GM12892 (cell line): ENCODE results near the gene SNX7.
A peak's percentile ranks its signal among the peaks of the same experiment; 100 is the strongest.

Experiments
- DNase-seq: peaks from one replicate; pipeline ENCODE4 v3.0.0; 2011; ENCODE audit not compliant: insufficient read length
- FAIRE-seq: peaks from 2 replicates; lab custom pipeline; 2011; peaks lifted over from hg19 to GRCh38; lab: Jason Lieb, UNC
- POLR2A ChIP-seq: IDR thresholded peaks from 2 replicates; pipeline ENCODE4 v1.6.1; 2011; ENCODE audit warnings: low read depth, low read length, control low read depth
- POLR2AphosphoS5 ChIP-seq: IDR thresholded peaks from 2 replicates; pipeline ENCODE4 v1.6.1; 2011; ENCODE audit warnings: low read depth, low read length, control low read depth
- TAF1 ChIP-seq: IDR thresholded peaks from 2 replicates; pipeline ENCODE4 v1.6.1; 2011; ENCODE audit warnings: low read depth, mild to moderate bottlenecking, control low read depth, low read length, borderline replicate concordance

The SNX7 gene

DNA sequence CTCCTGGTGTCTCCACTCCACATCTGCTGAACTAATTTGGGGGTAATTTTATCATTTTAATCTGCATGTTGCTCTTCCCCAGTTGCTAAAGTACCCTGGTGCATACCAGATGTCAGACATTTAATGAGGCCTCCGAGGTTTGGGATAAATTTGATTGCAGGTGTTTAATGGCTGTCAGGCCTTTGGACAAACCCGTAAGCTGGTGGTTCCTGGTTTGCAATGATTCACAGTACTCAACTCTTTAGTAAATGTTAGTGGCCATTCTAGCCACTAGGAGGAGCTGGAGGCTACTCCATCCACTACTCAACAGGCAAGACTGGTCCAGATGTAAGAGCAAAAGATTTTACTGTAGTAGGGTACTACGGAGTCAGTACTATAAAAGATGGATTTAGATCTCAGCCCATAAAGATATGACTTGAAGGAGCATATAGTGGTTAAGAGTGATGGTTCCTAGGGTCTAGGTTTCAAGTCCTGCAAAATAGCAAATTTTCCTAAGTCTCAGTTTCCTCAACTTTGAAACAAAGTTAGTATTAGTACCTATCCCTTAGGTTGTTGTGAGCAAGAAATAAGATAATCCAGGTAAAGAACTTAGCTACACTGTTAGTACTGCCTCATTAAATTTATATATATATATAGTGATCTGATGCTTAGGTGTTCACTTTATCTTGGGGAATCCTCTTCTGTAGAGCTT, 132.8 kb downstream of the SNX7 start:
- FAIRE-seq, result peak; percentile 62
- TF ChIP-seq POLR2AphosphoS5, result no peak
- TF ChIP-seq POLR2A, result no peak
- TF ChIP-seq TAF1, result no peak
- peak; percentile 10 for DNase-seq

DNA sequence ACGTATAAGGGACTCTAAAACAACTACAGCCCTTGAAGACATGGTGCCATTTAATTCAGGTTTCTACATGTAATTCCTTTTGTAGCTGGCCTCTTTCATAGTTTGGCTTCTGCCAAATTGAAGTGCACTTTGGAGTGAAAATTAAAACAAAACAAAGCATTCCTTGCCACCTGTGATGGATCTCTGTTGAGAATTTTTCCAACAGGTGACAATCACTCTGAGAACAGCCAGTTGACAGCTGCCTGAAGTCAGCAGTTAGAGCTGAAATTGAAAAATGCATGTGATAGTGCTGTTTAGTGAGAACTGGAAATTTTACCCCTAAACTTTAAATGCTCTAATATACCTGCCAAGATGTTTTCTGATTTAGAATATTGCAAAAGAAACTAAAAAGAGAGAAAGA, 134.5 kb downstream of the SNX7 start:
- FAIRE-seq, result no peak

DNA sequence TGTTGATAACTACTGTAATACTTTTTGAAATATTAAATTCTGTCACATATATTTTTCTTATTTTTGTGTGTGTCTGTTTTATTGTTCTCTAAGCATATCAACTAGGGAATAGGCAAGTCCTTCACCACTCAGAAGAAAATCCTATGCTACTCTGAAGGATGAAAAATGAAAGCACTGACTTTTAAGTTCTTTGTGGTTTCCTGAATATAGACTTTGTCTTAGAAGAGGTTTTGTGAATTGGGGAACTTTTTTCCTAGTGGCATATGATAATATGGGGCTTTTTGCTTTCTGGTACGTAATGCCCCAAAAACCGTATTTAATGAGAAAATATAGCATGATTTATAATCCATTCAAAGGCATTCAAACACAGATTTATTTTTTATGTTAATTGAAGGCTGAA, 136.0 kb downstream of the SNX7 start:
- no peak for FAIRE-seq
- TF ChIP-seq POLR2A (no peak), POLR2AphosphoS5 (no peak), TAF1 (no peak)
- DNase-seq, result no peak

More for the DNA sequence above, 134.5 kb downstream of the SNX7 start:
- no peak for DNase-seq
- no peak for TF ChIP-seq POLR2A
- TF ChIP-seq POLR2AphosphoS5, result no peak
- TF ChIP-seq TAF1, result no peak
